T-helper 22 cell (primary cell): ENCODE measurements around the gene KIAA1549.
"Not testable (repeated sequence)": the region's sequence is repeated elsewhere in the genome, so short reads cannot be mapped to it uniquely, and the experiment has no call there.

Source experiments
- DNase-seq: peaks from one replicate; pipeline ENCODE4 v3.0.0-alpha.2; 2020; ENCODE audit warnings: low read depth

Gene KIAA1549

DNA sequence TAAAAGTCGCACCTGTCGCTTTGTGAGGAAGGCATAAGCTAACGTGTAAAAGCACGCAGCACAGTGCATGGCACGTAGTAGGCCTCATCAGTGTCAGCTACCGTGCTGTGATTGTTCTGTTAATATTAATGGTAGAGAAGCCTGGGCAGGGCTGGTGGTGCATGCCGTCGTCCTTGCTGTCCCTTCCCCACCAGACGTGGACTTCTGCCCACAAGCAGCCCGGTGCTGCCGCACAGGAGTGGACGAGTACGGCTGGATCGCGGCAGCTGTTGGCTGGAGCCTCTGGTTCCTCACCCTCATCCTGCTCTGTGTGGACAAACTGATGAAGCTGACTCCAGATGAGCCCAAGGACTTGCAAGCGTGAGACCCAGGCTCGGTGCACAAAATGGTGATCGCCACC is 178.5 kb downstream of the KIAA1549 start:
- no peak for DNase-seq

DNA sequence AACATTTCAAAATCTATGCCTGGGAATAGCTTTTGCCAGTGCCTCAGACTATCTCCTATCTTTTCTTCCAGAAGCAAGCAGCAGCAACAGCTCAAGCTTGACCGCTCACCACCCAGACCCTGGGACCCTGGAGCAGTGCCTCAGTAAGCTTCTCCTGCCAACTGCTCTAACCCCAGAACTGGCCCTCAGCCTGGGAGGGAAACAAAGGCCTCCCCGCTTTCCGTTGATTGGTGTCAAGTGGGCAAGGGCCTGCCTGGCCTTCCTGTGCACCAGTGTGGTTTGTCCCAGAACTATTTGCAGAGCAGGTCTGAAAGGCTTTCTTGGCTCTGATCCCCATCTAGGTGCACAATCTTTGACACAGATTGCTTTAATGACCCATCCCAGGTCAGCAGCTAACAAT is 179.9 kb downstream of the KIAA1549 start:
- DNase-seq: no peak

DNA sequence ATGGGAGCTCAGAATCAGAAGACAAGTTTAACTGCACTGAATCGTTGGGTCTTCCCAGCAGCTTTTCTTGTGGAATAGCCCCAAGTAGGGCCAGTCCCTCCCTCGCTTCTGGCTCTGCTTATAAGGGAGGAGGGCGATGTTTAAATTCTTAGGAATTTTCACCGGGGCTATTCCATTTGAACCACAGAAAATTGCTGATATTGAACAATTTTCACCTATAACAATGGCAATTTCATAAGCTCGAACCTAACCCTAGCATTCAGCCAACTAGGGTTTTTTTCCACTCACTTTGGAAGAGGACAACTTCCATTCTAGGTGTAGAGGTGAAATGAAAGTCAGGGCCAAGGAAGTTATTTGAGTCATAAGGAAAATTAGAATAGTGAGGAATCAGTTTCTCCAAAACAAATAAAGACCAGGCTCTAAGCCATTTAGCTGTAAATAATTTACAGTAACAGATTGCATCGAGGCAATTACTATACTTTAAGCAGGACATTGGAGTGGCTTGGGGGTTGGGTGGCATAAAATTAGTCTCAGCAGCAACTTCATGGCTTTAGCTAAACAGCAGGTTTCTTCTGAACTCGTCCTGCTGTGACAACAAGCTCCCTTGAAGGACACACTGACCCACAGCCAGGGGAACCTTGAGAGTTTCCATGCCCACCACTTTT is 181.7 kb downstream of the KIAA1549 start:
- DNase-seq: no peak

DNA sequence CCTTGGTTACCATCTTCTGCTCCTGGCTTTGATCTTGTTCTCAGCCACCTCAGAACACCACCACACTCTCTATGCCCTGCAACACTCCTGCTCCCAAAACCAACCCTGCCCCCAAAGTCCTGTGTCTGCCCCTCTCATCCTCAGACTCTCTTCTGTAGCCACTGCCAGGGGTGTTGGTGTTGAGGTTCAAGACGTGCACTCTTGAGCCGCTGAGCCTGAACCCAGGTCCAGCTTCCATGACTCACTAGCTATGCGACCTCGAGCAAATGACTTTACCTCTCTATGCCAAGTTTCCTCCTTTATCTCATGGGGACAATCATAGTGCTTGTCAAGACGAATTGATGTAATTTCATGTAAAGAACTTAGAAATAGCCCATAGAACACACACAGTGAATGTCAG is 182.4 kb downstream of the KIAA1549 start:
- DNase-seq: no peak

DNA sequence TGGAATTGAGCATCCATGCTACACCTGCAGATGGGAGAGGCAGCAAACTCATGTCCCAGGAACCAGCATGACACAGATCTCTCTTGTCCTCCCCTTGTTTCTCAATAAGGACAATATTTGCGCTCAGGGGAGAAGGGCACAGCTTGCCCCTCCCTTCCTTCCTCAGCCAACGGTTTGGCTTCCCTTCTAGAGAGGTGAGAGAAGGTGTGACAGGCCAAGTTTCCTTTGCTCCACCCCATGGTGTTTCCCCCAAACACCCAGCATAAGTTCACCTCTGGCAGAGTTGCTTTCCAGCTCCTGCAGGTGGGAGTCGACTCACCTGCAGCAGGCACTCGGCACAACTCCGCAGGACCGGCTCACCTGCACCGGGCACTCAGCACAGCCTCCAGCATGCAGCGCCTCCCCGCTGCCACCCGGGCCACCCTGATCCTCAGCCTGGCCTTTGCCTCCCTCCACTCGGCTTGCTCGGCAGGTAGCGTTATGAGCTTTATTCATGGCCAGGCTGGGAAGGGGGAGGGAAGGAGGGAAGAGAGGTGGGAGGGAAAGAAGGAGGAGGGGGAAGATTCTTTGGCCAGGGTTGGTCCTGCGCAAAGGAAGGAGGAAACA is 183.4 kb downstream of the KIAA1549 start, which contains the start of the genes ATP6V0A4 and TMEM213:
ATP6V0A4 (minus strand) TSS at position 482 of the 606 bp plus-strand sequence. CDS start 26,949 bp downstream, outside the sequence.
TMEM213 (plus strand) TSS at position 280 of the 606 bp plus-strand sequence; CDS start at position 391, 111 bp downstream.
- DNase-seq: no peak

DNA sequence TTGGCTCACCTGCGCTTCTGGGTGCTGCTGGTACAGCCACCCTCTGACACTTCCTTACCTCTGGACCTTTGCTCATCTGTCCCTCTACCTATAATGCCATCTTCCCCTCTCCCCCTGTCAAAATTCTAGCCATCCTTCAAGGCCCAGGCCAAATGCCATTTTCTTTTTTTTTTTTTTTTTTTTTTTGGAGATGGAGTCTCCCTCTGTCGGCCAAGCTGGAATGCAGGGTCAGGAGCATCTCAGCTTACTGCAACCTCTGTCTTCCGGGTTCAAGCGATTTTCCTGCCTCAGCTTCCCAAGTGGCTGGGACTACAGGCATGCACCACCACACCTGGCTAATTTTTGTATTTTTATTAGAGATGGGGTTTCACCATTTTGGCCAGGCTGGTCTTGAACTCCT is 184.1 kb downstream of the KIAA1549 start:
- DNase-seq: not testable (repeated sequence)

DNA sequence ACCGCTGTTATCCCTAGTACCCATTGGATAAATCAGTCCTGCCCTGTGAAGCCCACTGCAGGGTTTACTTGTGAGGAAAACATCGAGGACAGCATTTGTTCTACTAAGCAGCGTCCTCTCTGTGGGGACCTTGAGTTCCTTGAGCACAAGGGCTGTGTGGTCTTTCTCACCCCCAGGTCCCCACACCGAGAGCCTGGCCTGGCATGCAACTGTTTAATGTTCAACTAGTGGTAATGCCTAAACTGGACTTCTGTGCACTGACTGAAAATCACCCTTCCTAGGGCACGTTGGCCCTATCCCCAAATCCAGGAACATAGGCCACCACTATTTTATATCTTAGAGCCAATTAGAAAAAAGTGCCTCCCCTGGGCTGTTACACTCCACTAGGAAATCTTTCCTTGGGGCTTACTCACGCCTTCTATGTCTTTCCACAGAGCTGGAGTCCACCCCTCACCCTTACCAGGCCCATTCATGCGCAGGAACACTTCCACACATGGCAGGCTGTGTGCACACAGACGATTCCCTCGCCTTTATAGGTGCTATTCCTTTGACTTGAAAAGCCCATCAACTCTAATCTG is 185.1 kb downstream of the KIAA1549 start:
- no peak for DNase-seq

DNA sequence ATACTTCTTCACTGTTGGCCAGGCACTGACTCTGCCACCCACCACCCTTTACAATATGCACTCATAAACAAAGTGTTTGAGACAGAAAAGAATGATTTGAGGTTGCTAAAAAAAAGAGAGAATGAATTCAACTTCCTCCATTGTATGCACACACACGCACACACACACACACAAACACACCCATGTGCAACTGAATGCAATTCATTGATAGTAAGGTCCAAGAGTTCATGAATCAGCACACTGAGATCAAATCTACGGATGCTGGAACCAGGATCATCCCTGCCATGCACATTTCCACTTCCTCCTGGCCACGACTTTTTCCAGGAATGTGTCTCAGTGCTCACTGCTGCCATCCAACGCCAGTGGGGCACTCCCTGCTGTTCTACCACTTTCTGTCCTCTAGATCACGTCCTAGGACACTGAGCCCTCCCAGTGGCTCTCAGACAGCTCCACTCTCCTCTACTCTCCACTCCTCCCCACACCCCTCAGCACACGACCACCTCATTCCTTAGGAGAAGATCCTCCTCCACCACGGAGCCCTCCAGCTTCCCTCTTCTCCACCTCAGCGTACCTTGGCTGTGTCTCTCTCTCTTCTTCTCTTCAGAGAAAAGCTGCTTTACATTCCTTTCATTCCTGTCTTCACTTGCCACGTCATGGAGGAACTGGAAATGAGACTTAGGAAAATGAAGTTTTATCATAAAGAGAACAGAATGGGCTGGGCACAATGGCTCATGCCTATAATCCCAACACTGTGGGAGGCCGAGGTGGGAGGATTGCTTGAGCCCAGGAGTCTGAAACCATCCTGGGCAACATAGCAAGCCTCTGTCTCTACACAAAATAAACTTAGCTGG is 195.4 kb downstream of the KIAA1549 start:
- DNase-seq: no peak

DNA sequence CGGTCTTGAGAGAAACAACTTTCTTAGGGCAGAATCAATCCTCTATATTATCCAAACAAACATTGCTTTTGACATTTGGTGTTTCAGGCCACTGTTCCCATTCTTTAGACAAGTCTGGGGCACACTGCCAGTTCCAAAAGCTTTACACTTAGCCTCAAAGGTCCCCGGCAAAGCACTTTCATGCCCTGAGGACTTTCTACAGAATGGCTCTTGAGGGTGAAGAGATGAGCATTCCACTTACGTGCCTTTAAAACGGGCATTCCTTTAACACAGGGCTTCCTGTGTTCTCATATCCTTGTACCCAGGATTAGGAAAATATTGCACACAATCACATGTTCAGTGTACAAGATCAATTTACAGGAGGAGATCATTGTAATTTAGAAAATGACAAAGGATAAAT is 196.5 kb downstream of the KIAA1549 start:
- no peak for DNase-seq
